HepG2 (cell line): ENCODE data around the gene ARHGEF10L. TPM values are rescaled to one million over a fixed set of nuclear protein-coding genes. Genes with fewer than 3 reads are reported as not detected.

Experiments
- FOXP4 ChIP-seq: sonication (generic); formaldehyde crosslinking; IDR thresholded peaks from 2 replicates; pipeline ENCODE4 v1.4.0; 2020; ENCODE audit warnings: missing genetic modification reagents
- HNF4A ChIP-seq: sonication (generic); formaldehyde crosslinking; IDR thresholded peaks from 2 replicates; pipeline ENCODE4 v1.4.0; 2020; ENCODE audit warnings: missing genetic modification reagents
- IKZF5 ChIP-seq: IDR thresholded peaks from 2 replicates; pipeline ENCODE4 v1.6.1; 2018; ENCODE audit warnings: missing genetic modification reagents, mild to moderate bottlenecking, missing compliant biosample characterization
- KAT8 ChIP-seq: IDR thresholded peaks from 2 replicates; pipeline ENCODE4 v1.6.1; 2016; ENCODE audit warnings: missing genetic modification reagents, missing compliant biosample characterization
- MEIS1 ChIP-seq: sonication (generic); formaldehyde crosslinking; IDR thresholded peaks from 2 replicates; pipeline ENCODE4 v1.9.0; 2021; ENCODE audit warnings: mild to moderate bottlenecking, missing genetic modification reagents, moderate library complexity, borderline replicate concordance
- NCOR1 ChIP-seq: fragments of 200-600 bp; sonication (generic); IDR thresholded peaks from 2 replicates; pipeline ENCODE4 v1.7.0; 2017; ENCODE audit warnings: antibody characterized with exemption, low read length, borderline replicate concordance
- NKX3-1 ChIP-seq: sonication (generic); formaldehyde crosslinking; IDR thresholded peaks from 2 replicates; pipeline ENCODE4 v1.5.0; 2020; ENCODE audit warnings: missing genetic modification reagents
- REPIN1 ChIP-seq: sonication (generic); formaldehyde crosslinking; IDR thresholded peaks from 2 replicates; pipeline ENCODE4 v1.8.0; 2022; ENCODE audit warnings: missing genetic modification reagents, low read depth, mild to moderate bottlenecking, borderline replicate concordance
- RXRA ChIP-seq: sonication (generic); formaldehyde crosslinking; IDR thresholded peaks from 2 replicates; pipeline ENCODE4 v1.5.1; 2020; ENCODE audit warnings: missing genetic modification reagents
- SALL2 ChIP-seq: sonication (generic); formaldehyde crosslinking; IDR thresholded peaks from 2 replicates; pipeline ENCODE4 v1.8.1; 2023; ENCODE audit warnings: mild to moderate bottlenecking, missing genetic modification reagents, inconsistent platforms
- SMAD1 ChIP-seq: sonication (generic); formaldehyde crosslinking; IDR thresholded peaks from 2 replicates; pipeline ENCODE4 v1.4.0; 2020; ENCODE audit warnings: missing genetic modification reagents, low read depth, mild to moderate bottlenecking, borderline replicate concordance
- ZFYVE20 ChIP-seq: sonication (generic); formaldehyde crosslinking; IDR thresholded peaks from 2 replicates; pipeline ENCODE4 v1.8.0; 2023; ENCODE audit warnings: low read depth, mild to moderate bottlenecking, moderate library complexity, missing genetic modification reagents, borderline replicate concordance
- ZIK1 ChIP-seq: sonication (generic); formaldehyde crosslinking; IDR thresholded peaks from 2 replicates; pipeline ENCODE4 v1.5.0; 2020; ENCODE audit warnings: mild to moderate bottlenecking, low read depth, missing genetic modification reagents, borderline replicate concordance
- ZNF335 ChIP-seq: sonication (generic); formaldehyde crosslinking; IDR thresholded peaks from 2 replicates; pipeline ENCODE4 v1.4.0; 2020; ENCODE audit warnings: missing genetic modification reagents
- ZNF597 ChIP-seq: sonication (generic); formaldehyde crosslinking; IDR thresholded peaks from 2 replicates; pipeline ENCODE4 v1.5.0; 2020; ENCODE audit warnings: missing genetic modification reagents
- ZNF672 ChIP-seq: sonication (generic); formaldehyde crosslinking; IDR thresholded peaks from 2 replicates; pipeline ENCODE4 v1.8.1; 2022; ENCODE audit warnings: missing genetic modification reagents
- polyA plus RNA-seq, 8 experiments: library from polyadenylated mRNA; depleted of rRNA in 3 of 8; stranded (reverse) in 7 of 8; unstranded in 1 of 8; fragments of >200 nt; fragmentation: Illumina TruSeq in 4 of 8; extraction: Trizol in 4 of 8; gene quantifications; 2 replicates each; pipeline versions ENCODE4 v1.2.1 to v1.2.3, GENCODE V29; 2011 to 2016; ENCODE audit warnings: low read depth in 4 of 8, missing spikeins in 1 of 8, mixed read lengths in 1 of 8; ENCODE audit not compliant: insufficient read depth in 1 of 8
- total RNA-seq, 5 experiments: library from RNA; depleted of rRNA; stranded (reverse); fragments of >200 nt; fragmentation: Illumina TruSeq; extraction: Trizol; gene quantifications; 2 replicates each; pipeline ENCODE4 v1.2.3, GENCODE V29; 2016; ENCODE audit warnings: low read depth in 1 of 5
- TF ChIP-seq, protein P1 (sequence below): sonication (generic); formaldehyde crosslinking; IDR thresholded peaks from 2 replicates; pipeline ENCODE4 v1.8.1; 2022; ENCODE audit warnings: mild to moderate bottlenecking, missing genetic modification reagents
- TF ChIP-seq, protein P2 (sequence below): sonication (generic); formaldehyde crosslinking; IDR thresholded peaks from 2 replicates; pipeline ENCODE4 v1.4.0; 2020; ENCODE audit warnings: missing genetic modification reagents, borderline replicate concordance

ARHGEF10L gene
- total and polyA plus RNA-seq, 2 of the 13 experiments (the other 11 are each of a cell fraction or from before 2014, with no cell fraction given), result 46.5 to 78.3 TPM

DNA sequence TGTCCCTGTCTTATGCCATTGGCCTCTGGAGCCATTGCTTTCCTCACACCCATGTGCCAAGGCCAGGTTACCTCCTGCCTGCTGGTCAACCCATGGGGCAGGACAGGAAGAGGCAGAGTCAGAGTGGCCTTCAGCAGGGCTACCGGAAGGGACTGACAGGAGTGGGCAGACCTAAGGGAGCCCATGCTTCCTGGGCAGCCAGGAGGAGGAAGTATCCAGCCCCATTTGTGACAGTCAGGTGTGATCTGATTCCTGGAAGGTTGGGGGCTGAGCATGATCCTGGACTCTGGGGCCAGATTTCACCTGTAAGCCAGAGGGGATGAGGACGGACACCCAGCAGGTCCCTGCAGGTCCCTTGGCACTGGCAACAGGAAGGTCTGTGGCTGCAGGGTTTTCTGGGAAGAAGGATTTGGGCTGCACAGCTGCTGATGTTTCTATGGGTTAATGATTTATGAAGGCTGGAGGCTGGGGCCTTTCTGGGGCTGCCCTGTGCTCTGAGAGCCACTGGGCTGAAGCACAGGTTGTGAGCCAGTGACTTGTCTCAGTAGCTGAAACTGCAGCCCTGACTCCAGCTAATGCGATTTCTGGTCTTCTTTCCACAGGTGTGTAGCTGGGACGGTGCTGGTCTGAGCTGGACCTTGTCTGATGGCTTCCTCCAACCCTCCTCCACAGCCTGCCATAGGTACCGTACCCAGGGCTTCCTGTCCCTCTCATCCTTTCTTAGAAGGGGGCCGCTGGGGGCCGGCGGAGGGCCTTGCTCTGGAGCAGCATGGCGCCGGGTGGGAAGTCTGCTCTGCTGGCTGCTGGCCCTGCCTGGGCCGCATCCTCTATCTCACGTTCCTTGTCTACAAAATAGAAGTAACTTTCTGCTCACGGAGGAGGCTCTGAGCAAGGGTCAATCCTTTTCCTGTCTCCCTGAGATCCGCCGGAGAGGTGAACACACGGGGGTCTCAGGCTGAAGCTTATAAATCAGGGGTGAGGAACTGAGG lies 40.7 kb downstream of the ARHGEF10L start (continued):
- TF ChIP-seq, protein P1, sequence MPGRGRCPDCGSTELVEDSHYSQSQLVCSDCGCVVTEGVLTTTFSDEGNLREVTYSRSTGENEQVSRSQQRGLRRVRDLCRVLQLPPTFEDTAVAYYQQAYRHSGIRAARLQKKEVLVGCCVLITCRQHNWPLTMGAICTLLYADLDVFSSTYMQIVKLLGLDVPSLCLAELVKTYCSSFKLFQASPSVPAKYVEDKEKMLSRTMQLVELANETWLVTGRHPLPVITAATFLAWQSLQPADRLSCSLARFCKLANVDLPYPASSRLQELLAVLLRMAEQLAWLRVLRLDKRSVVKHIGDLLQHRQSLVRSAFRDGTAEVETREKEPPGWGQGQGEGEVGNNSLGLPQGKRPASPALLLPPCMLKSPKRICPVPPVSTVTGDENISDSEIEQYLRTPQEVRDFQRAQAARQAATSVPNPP, result peak; percentile 48; the same call in 1 of the 2 replicates
- TF ChIP-seq SMAD1 (peak; percentile 60; the same call in 1 of the 2 replicates), ZFYVE20 (CRISPR knock-in tag) (no peak), KAT8 (CRISPR knock-in tag) (peak; percentile 90), ZNF597 (CRISPR knock-in tag) (no peak), NKX3-1 (no peak), IKZF5 (CRISPR knock-in tag) (peak; percentile 83), MEIS1 (CRISPR knock-in tag) (no peak), FOXP4 (peak; percentile 63), ZNF335 (CRISPR knock-in tag) (peak; percentile 53; the same call in 1 of the 2 replicates), REPIN1 (CRISPR knock-in tag) (peak; percentile 58), RXRA (CRISPR knock-in tag) (peak; percentile 19; the same call in 1 of the 2 replicates), NCOR1 (peak; percentile 70; the same call in 1 of the 2 replicates), SALL2 (CRISPR knock-in tag) (0 out of 2 replicates have a peak, but pooled peaks have one; percentile 43), ZIK1 (peak; percentile 47; the same call in 1 of the 2 replicates), ZNF672 (CRISPR knock-in tag) (no peak), HNF4A (peak; percentile 44; the same call in 1 of the 2 replicates)
- TF ChIP-seq, protein P2, sequence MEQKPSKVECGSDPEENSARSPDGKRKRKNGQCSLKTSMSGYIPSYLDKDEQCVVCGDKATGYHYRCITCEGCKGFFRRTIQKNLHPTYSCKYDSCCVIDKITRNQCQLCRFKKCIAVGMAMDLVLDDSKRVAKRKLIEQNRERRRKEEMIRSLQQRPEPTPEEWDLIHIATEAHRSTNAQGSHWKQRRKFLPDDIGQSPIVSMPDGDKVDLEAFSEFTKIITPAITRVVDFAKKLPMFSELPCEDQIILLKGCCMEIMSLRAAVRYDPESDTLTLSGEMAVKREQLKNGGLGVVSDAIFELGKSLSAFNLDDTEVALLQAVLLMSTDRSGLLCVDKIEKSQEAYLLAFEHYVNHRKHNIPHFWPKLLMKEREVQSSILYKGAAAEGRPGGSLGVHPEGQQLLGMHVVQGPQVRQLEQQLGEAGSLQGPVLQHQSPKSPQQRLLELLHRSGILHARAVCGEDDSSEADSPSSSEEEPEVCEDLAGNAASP (CRISPR knock-in tag), result peak; percentile 34; the same call in 1 of the 2 replicates
